HCEC 1CT (cell line): ENCODE results near the gene GALNT18.

Experiments used
- DNase-seq: peaks from one replicate; pipeline ENCODE4 v3.0.0-alpha.2; 2017

GALNT18 gene

DNA sequence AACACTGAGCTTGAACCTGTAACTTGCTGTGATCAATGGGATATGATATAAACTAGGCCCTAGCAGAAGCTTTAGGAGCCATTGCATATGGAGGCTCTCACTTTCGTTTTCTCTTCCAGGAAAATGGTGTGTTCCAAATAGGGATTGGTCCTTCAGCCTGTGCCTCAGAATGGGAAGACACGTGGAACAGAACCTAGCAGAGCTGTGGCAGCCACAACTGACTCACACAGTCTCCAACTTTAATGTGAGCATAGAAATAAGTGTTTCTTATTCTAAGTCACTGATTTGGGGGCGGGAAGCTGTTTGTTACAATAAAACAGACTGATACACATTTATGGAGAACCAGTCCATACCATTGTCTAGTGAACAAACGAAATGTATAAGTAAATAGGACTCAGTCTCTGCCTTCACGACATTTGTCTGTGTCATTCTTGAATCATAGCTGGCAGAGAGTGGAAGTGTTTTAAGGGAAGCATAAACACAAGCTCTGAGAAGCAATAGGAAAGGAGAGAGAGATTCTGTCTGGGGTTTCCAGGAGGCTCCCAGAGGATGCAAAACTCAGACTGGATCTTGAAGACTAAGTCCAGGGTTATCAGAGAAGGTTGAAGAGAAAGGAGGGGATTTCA lies 97.3 kb downstream of the GALNT18 start:
- DNase-seq, result no peak

DNA sequence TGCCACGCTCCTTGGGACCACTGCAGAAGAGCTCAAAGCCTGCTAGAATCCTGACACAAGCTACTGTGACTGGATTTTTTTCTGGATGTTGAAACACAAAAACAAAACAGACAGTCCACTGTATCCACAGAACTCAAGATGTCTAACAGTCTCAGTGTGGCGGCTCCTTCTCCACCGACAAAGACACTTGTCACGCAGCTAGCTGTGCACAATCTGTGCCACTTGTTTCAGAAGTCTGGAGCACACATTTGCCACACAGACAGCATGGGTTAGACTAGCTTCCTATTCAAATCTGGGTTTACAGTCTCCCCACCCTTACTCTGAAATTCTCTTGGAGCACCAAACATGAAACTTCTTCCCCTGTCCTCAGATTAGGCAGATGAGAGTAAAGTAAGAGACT lies 99.2 kb downstream of the GALNT18 start:
- DNase-seq, result no peak

DNA sequence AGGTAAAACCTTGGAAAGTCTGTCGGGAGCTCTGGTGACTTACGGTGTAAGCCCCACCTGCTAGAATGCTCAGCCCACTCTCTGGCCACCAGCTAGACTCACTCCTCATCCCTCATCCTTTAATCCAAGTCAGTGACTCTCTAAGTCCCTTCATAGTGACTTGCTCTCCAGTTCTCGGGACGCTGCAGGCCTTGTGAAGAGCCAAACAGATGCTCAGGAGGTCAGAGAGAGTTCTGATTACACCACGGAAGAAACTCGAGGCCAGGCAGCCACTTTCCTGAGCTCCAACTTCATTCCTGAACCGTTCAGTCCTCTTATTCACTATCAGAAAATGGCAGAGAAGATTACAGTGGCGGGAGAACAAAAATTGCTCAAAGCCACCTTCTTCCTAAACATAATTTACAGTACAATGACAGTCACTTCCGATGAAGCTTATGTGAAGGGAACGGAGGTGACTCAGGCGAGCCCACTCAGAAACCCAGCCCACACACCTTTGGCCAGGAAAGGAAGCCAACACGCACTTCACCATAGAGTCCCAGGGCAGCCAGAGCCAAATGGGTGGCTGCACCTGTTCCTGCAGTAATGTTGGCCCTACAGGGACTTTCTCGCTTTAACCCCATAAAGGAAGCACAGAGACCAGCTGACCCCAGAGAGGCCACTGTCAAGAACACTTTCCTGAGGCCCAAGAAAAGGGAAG lies 100.4 kb downstream of the GALNT18 start:
- no peak for DNase-seq

DNA sequence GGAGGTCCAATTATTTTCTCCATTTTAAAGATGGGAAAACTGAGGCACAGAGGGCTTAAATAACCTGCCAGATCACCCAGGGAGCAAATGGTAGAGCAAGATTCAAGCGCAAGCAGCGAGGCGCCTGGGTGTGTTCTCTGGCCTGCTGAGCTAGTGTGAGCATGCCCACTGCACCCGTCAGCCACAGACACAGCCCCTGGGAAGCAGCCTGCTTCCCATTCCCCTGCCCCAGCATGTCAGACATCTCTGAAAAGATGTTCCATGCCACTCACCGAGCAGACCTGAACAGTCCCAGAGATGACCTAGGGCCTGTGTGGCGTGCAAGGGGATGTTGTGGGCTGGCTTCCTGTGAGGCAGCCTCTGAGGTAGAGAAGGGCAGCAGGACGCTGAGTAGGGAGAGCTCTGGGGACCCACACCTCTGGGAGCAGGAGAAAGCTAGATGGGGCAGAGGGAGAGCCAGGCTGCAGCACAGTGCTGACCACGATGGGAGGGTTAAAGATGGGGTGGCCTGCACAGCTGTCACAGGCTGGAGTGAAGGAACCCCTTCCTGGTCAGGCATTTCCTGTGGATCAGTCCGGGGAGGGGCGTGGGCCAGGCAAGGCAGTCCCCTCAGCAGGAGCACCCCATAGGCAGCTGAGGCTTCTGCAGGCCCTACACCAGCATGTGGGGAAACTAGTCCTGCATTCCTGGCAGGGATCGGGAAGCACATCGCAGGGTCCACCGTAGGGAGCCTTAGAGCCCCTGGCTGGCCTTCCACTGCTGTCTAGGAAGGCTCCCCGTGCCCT lies 101.4 kb downstream of the GALNT18 start:
- no peak for DNase-seq

DNA sequence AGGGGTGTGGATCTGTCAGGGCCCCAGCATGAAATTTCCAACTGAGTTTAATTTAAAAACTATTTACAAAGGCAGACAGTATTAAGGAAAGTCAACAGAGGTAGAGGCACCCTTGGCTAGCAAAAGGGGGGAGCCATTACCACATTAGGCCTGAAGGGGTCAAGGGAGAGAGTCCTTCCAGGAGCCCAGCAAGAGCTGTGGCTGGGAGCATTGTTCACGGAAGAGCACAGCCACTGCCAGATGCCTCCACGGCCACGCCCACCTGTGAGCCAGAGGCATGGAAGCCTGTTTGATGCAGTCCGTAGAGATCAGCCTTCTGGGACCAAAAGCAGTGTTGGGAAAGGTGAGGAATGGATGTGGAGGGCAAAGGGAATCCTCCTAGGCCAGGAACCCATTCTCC lies 102.6 kb downstream of the GALNT18 start:
- no peak for DNase-seq

DNA sequence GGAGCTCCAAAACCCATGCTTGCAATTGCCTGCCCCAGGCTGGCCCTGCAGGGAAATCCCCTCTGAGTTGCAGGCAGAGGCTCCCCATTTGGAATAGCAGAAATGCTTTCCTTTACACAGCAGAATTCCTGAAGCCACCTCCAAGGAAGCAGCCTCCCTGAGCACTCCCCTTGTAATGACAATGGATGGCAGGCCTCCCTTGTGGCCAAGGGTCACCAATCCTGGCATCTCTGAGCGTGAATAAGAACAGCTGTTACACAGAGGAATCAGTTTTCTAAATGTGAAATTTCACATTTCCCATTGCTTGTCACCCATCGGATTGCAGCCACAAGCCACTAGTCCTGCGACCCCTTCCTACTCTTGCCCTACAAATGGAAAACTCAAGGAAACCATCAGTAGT lies 107.6 kb downstream of the GALNT18 start:
- no peak for DNase-seq

DNA sequence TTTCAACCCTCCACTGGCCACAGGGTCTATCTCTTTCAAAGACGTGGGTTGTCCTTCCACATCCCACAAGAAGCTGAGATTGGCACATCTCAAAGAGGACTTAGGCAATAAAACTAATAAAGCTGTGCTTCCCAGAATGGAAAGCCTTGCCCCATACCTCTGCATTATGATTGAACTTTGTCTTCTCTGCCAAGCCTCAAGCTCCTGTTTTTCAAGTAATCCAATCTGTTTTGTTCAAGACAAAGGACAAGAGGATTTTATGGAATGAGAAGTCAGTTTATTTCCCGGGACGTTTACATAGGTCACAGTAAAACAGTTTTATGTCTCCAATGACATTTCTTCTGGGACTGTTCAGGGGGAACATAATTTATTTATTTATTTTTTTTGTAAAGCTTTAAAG lies 108.4 kb downstream of the GALNT18 start:
- no peak for DNase-seq

DNA sequence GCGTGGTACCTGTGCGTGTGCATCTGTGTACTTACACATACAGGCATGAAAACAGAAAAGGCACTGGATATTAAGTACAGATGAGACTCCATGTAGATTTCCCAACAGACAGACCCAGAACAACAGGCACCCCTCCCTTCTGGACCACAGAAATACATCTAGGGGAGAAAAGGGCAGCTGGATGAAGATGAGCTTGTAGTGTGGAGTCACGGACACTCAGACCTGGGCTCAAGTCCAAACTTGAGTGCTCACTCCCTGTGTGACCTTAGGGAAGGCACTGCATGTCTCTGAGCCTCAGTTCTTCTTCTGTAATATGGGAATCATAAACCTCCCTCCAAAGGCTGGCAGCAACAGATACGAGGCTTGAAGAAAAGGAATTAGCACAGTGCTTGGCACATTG lies 108.9 kb downstream of the GALNT18 start:
- no peak for DNase-seq

DNA sequence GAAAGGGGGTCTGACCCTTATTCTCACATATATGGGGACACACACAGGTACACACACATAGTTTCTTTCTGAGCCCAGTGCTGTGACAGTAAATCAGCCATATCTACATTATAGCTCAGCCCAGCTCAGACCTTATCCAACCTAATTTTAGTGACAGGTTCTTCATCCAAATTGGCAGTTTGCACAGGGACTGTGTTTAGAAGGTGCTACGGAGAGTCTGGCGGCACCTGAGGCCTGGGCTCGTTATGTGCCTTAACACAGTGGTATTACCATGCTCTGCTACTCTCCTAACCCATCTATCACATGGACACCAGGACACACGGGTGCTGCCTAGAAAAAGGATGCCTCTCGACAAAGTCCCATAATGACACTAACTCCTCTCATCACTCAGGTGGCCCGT lies 109.3 kb downstream of the GALNT18 start:
- no peak for DNase-seq

DNA sequence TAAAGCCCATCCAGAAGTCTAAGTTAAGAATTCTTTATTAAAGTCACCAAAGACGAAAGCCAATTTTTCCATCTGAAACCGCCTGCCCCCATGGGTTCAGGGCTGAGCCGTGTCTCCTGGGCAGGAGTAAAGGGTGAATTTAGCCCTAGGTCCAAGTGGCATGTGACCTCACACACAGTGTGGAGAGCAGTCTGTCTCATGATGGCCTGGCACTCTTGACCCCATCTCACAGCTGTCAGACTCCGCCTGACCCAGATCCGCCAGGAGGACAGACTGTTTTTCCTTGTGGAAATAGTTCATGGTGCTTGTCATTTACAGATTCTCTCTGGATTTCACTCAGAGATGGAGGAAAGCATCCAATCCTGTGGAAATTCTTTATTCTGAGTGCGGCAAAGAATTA lies 109.7 kb downstream of the GALNT18 start:
- no peak for DNase-seq

DNA sequence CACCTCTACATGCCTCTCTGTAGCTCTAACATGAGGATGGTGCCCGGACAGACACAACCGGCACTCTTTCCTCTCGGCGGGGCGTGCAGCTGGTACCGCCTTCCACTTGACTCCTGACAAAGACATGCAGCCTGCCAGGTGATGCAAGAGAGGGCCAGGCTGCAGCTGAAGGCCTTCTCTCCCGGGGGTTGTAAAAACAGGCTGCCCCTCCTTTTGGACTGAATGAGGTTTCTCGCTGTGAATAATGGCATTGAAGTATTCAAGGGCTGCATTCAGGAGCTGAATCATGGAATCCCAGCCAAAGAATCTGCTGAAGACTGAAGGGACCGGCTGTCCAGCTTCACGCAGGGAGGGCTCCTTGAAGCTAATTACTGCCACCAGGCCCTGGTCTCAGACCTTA lies 110.9 kb downstream of the GALNT18 start:
- DNase-seq, result no peak

DNA sequence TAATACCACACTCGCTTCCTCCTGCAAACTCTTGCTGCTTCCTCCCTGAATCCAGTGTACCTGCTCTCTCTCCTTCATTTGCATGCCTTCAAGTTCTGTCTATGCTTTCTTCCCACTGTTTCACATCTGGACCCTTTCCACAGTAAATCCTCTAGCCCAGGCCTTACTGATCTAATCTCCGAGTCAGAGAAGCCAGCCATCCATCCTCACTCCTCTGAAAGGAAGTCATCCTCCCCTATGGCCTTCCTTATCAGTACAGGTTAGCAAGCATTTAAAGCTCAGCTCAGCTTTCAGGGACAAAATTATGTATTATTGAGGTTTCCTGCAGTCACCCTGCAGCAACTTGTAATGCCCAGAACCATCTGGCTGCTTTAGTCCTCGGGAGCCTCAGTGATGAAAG lies 116.1 kb downstream of the GALNT18 start:
- DNase-seq, result no peak

DNA sequence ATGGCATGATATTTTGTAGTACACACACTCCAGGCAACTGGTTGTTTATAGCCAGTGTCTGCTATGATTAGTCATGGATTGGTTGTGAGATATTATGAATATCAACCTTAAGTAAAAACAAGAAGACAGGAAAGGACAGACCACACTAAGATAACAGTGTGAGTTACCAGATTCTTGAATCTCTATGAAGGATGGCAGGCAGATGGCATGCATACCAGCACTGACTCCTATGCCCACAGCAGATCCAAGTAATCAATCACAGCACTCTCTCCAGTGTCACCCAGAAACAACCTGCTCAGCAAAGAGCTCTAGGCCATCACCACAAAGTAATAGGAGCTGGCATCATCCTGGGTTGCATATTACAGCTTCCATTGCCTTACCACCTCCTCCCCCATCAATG lies 116.6 kb downstream of the GALNT18 start:
- DNase-seq, result no peak

DNA sequence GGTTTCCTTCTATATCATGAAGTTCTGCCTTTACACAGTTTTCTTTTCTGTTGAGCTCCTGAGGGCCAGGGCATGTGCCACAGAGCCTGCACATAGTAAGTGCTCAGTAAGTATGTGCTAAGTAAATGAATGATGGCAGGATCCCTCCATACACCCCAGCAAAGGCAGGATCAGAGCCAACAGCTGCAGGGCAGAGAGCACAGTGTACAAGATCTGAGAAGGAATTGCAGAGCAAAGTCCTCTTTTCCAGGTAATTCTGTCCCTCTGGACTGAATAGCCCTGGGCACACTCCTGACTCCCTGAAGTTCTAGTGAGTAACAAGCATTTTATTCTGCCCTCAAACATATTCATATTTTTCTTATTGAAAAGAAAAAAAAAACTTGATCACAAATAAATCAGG lies 117.7 kb downstream of the GALNT18 start:
- DNase-seq, result no peak

DNA sequence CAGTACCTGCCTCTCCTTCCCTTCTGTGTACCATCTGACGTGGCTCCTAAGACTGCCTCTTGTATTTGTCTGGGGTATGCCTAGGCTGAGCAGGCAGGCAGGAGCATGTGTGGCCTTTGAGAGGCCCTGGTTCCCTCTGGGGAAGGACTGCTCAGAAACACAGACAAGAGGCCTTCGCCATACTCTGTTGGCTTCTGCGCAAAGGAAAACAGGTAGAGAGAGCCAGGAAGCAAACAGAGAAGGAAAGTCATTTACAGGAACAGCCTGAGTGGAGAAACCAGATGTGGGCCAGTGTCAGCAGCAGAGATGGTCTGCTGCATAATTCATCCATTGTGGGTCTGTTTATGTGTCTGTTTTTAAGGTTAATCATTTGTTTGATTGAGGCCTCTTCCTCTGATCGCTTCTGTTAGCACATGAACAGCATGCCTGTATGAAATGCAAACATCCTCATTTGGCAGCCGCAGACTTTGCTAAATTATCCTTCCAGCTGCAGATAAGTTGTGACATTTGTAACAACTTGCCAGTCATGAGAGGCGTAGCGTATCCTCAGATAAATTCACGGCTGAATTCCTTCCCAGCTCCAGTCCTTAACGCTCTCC lies 119.4 kb downstream of the GALNT18 start:
- DNase-seq, result no peak

DNA sequence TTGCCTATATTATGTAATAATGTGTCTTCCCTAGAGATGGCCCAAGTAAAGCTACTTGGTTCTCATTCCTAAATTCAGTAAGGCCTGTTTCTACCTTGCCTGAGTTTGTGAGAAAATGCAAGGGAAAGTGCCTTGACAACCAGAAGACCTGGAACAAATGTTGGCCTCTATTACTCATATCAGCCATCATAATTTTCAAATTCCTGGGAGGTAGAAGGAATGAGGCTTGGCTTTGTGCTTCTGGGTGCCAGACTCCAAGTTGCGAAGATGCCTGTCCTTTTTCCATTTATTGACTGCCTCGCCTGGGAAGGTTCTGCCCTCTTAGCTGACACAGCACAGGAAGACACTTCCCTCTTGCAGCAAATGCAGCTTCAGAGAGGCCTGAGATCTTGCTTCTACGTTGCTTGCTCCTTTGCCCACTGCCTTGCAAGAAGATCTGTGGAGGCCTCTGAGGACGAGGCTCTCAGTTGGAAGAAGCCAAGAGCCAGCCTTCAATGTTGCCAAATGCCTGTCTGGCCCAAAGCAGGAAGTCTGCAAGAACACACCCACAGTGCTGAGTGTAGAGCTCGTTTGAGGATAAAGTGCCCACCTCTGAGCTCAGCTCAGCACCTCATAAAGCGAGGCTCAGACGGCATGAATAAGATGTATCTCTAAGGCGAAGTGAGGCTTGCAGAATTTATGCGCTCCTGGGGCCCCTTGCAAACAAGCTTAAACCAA lies 120.1 kb downstream of the GALNT18 start:
- no peak for DNase-seq

DNA sequence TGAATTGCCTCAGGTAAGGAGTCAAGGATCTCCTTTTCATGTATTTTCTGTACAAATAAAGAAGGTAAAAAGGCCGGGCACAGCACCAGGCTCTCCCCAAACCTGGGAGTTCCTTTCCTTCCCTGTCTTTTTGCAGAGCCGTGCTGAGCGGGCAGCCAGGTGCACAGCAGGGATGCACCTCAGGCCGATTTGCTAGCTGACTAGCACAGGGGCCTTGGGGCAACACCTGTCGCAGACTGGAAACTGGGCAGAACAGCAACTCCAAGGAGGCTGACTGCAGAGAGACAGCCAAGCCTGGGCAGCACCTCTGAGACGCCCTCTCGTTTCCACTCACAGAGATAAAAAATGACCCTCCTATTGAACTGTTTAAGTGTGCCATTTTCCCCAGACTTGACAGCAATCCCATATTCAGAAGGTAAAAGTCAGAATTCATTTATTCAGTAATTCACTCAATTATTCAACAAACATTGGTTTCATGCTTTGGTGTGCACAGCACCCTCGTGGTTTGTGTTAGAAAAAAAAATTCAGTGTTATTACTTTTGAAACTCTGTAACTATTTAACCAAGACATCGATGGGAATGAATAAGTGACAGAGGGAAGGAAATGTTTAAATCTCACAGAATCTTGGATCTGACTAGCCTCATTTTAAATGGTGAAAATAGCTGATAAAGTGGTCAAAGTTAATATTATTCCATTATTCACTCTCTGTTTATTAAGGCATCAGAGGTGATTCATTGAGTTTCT lies 120.9 kb downstream of the GALNT18 start:
- no peak for DNase-seq

DNA sequence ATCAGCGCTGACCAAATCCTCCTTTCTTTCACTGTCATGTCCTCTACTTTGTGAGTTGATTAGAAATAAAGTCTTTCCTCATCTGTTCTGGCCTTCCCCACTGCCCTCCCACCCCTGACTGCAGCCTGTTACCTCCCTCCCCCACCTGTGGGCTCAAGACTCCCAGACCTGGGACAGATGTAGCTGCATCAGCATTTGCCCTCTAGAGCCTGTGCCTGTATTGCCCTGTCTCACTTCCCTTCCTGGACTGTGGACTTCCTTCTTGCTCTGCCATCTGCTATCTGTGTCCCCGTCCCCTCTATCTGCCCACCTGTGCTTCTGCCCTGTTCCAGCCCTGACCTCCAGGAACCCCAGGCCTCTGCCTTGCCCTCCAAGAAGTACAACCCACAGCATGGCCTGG lies 122.5 kb downstream of the GALNT18 start:
- no peak for DNase-seq

DNA sequence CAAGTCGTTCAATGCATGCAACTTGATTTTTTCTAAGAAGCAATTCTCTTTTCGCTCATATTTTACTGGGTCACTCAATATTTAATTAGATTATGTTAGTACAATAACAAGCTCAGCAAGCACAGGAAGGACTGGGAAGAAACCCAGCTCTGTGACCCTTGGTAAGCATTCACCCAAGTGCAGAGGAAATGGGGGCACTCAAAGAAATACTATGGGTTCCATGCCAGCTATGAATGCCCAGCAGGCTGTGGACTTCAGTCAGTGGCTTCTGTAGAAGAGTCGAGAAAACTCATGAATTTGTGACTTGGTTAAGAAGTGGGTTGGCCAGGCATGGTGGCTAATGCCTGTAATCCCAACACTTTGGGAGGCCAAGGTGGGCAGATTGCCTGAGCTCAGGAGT lies 123.6 kb downstream of the GALNT18 start:
- no peak for DNase-seq

DNA sequence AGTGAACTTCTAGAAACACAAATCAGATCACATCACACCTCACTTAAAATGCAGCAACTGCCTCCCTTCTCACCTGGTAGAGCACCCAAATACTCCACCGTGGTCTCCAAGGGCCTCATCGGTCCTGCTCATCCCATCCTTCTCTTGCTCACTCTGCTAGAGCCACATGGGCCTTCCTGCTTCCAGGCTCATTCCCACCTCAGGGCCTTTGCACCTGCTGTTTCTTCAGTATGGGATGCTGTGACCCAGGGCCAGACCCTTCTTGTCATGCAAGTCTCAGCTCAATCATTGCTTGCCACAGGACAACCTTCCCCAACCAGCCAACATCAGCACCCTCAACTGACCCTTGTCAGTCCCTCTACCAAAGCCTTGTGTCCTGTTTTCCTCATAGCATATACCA lies 124.9 kb downstream of the GALNT18 start:
- no peak for DNase-seq

DNA sequence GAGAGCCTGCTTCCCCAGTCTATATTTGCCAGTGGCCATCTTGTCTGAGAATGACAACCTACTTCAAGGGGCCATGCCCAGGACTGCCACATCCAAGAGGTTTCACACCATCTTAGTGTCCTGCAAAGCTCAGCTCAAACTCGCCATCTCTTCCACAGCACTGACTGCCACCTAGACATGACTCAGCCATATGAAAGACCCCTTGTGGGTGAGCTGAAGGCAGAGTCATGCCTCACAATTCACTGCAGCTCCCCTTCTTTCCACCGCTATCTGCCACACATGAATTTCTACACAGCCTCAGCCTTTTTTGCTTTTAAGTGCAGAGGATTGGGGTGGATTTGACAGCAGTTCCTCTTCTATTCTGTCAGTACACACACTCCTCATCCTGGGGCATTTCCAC lies 127.5 kb downstream of the GALNT18 start:
- DNase-seq, result no peak

DNA sequence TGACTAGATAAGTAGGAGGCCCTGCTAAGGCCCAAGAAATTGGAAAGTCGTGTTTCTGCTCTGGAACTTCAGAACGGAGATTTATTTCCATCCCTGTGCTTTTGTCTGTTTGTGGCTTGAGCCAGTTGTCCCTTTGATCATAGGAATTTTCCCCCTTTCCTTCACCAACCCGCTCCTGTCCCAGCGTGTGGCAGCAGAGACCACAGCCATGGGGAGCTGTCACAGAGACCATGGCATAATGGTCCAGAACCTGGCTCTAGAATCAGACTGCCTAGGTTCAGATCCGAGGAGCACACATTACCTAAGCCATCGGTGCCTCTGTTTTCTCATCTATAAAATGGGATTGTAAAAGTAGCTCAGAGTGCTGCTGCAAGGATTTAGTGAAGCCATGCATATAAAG lies 128.1 kb downstream of the GALNT18 start:
- DNase-seq, result no peak

DNA sequence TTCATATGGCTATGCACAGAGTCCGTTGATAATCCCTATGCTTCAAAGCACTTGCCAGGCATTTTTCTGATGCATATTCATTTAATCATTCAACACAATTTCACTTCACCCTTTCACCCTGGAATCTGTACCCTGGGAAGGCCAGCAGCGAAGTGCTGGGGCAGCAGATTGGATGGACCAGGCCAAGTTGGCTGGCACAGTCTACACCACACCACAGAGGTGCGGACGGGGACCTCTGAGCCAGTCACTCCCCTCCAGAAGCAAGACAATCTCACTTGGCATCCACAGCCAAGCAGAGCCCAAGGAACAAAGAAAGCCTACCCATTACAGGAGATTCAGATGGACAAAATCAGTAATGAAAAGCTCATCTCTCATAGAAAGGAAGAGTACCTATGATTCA lies 130.2 kb downstream of the GALNT18 start:
- no peak for DNase-seq
